ENCODE results near the gene SSNA1. TPM values are rescaled to one million over a fixed set of nuclear protein-coding genes. Genes with fewer than 3 reads are reported as not detected.

SSNA1 gene
- total and polyA plus RNA-seq, 2 donors (not counting 1 experiment from before 2014, with no cell fraction given) = 53.6 to 129 TPM

DNA sequence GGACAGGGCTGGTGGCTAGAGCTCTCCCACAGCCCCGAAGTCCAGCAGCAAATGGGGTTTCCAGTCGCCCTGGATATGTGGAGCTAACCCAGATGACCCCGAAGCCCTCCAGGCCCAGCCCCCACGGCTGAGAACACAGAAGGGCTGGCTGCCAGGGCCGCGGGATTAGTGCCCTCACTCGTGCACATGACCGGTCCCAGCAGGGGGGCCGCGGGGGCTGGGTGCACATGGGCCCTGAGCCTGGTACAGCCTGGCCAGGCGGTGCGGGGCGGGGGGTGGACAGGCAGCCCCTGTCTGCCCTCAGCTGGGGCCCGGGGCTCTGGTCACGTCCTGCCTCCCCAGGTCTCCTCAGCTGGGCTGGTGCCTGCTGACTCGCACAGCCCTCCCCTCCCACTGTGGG lies 5.9 kb downstream of the SSNA1 start:
- CTCF ChIA-PET = no interaction called here
- no peak overlapping the region for H3K4me2 ChIP-seq (replicated peaks; ENCODE audit: low read depth, low read length, poor library complexity, severe bottlenecking)
- ATAC-seq (ENCODE audit: low read depth) = no peak

GRCh38 chr9:137194909-137195308 lies 6.4 kb downstream of the SSNA1 start:
- Histone ChIP-seq H2AFZ (ENCODE audit: insufficient read depth, low read depth, low read length, poor library complexity, severe bottlenecking) (no peak overlapping the region), H3K9ac (ENCODE audit: low read length) (no peak overlapping the region), H3K36me3 (replicated peaks in 1 of 2; ENCODE audit: control extremely low read depth in 1 of 2, control insufficient read depth in 1 of 2, extremely low read depth in 1 of 2, insufficient read depth in 2 of 2, low read length in 1 of 2) (peaks cover 0 to 14% of the 10 kb centered on the region in 2 experiments), H3K27me3 (replicated peaks in 1 of 4; ENCODE audit: control extremely low read depth in 1 of 4, control insufficient read depth in 3 of 4, insufficient read depth in 4 of 4, low read length in 3 of 4) (peaks cover 0 to 6% (median 0%) of the 10 kb centered on the region in 4 experiments), H3K27ac (ENCODE audit: low read length in 2 of 2) (no peak overlapping the region), H3K79me2 (ENCODE audit: control insufficient read depth, insufficient read depth, low read length) (peaks cover 90% of the 10 kb centered on the region), H3K4me1 (ENCODE audit: control insufficient read depth in 2 of 2, insufficient read depth in 2 of 2, low read length in 2 of 2) (peaks cover 10 to 16% of the 10 kb centered on the region in 2 donors), H3K9me3 (ENCODE audit: control extremely low read depth in 1 of 3, control insufficient read depth in 2 of 3, insufficient read depth in 1 of 3, low read length in 2 of 3) (no peaks in the 10 kb centered on the region), H3K4me2 (replicated peaks; ENCODE audit: low read depth, low read length, poor library complexity, severe bottlenecking) (no peak overlapping the region), H3K4me3 (ENCODE audit: control extremely low read depth in 1 of 5, extremely low read depth in 1 of 5, insufficient read depth in 1 of 5, low read depth in 2 of 5, low read length in 4 of 5) (no peak overlapping the region), H4K20me1 (ENCODE audit: control insufficient read depth, insufficient read depth, low read length, poor library complexity, severe bottlenecking) (peaks cover 50% of the 10 kb centered on the region)
- no peak for TF ChIP-seq CTCF (IDR thresholded peaks at IDR 0.05)
- no peak for TF ChIP-seq EZH2 (IDR thresholded peaks at IDR 0.05; ENCODE audit: borderline replicate concordance, insufficient read depth, low read depth, low read length, poor library complexity, severe bottlenecking)
- CTCF ChIA-PET = no interaction called here
- Mint-ChIP-seq H3K27ac (no peak overlapping the region), H3K9me3 (ENCODE audit: insufficient read depth) (no peaks in the 10 kb centered on the region), H3K4me3 (no peak overlapping the region), H3K27me3 (no peaks in the 10 kb centered on the region), H3K4me1 (peaks cover 8% of the 10 kb centered on the region)
- DNase-seq (no peak), ATAC-seq (ENCODE audit: low read depth) (no peak)
- POLR2A ChIA-PET = no interaction called here
- intact Hi-C loops (cut with micrococcal nuclease) = no loop called here
- WGBS (ENCODE audit: insufficient coverage) = 94% methylated on average over 10 of the region's 10 CpGs

More for the DNA sequence above, 5.9 kb downstream of the SSNA1 start:
- H3K79me2 ChIP-seq (ENCODE audit: control insufficient read depth, insufficient read depth, low read length) = peaks cover 91% of the 10 kb centered on the region
- intact Hi-C loops (cut with micrococcal nuclease) = no loop called here
- H3K36me3 ChIP-seq (replicated peaks in 1 of 2; ENCODE audit: control extremely low read depth in 1 of 2, control insufficient read depth in 1 of 2, extremely low read depth in 1 of 2, insufficient read depth in 2 of 2, low read length in 1 of 2) = peaks cover 0 to 19% of the 10 kb centered on the region in 2 experiments
- peaks cover 0 to 3% (median 0%) of the 10 kb centered on the region in 4 experiments for H3K27me3 ChIP-seq (replicated peaks in 1 of 4; ENCODE audit: control extremely low read depth in 1 of 4, control insufficient read depth in 3 of 4, insufficient read depth in 4 of 4, low read length in 3 of 4)
- POLR2A ChIA-PET = no interaction called here
- no peak overlapping the region for H3K27ac Mint-ChIP-seq
- H3K9me3 Mint-ChIP-seq (ENCODE audit: insufficient read depth) = no peaks in the 10 kb centered on the region
- H3K27me3 Mint-ChIP-seq = no peaks in the 10 kb centered on the region
- no peak for TF ChIP-seq CTCF (IDR thresholded peaks at IDR 0.05)
- TF ChIP-seq EZH2 (IDR thresholded peaks at IDR 0.05; ENCODE audit: borderline replicate concordance, insufficient read depth, low read depth, low read length, poor library complexity, severe bottlenecking) = no peak
- peaks cover 11% of the 10 kb centered on the region for H3K4me1 Mint-ChIP-seq
- DNase-seq = no peak
- H3K27ac ChIP-seq (ENCODE audit: low read length in 2 of 2) = no peak overlapping the region
- H3K9ac ChIP-seq (ENCODE audit: low read length) = no peak overlapping the region
- H3K9me3 ChIP-seq (ENCODE audit: control extremely low read depth in 1 of 3, control insufficient read depth in 2 of 3, insufficient read depth in 1 of 3, low read length in 2 of 3) = no peaks in the 10 kb centered on the region
- peaks cover 51% of the 10 kb centered on the region for H4K20me1 ChIP-seq (ENCODE audit: control insufficient read depth, insufficient read depth, low read length, poor library complexity, severe bottlenecking)
- H3K4me1 ChIP-seq (ENCODE audit: control insufficient read depth in 2 of 2, insufficient read depth in 2 of 2, low read length in 2 of 2) = peaks cover 11 to 17% of the 10 kb centered on the region in 2 donors
- H3K4me3 ChIP-seq (ENCODE audit: control extremely low read depth in 1 of 5, extremely low read depth in 1 of 5, insufficient read depth in 1 of 5, low read depth in 2 of 5, low read length in 4 of 5) = no peak overlapping the region
- no peak overlapping the region for H2AFZ ChIP-seq (ENCODE audit: insufficient read depth, low read depth, low read length, poor library complexity, severe bottlenecking)
- H3K4me3 Mint-ChIP-seq = no peak overlapping the region
- WGBS (ENCODE audit: insufficient coverage) = 94% methylated on average over 16 of the region's 16 CpGs
